Pons (tissue), 1 donor: ENCODE results near the gene LDLRAD4.
"Not testable (repeated sequence)": the region's sequence is repeated elsewhere in the genome, so short reads cannot be mapped to it uniquely, and the experiment has no call there.

Source experiments
- DNase-seq: peaks from one replicate; pipeline ENCODE4 v3.0.0-alpha.2; 2016; ENCODE audit warnings: low spot score

Gene LDLRAD4

DNA sequence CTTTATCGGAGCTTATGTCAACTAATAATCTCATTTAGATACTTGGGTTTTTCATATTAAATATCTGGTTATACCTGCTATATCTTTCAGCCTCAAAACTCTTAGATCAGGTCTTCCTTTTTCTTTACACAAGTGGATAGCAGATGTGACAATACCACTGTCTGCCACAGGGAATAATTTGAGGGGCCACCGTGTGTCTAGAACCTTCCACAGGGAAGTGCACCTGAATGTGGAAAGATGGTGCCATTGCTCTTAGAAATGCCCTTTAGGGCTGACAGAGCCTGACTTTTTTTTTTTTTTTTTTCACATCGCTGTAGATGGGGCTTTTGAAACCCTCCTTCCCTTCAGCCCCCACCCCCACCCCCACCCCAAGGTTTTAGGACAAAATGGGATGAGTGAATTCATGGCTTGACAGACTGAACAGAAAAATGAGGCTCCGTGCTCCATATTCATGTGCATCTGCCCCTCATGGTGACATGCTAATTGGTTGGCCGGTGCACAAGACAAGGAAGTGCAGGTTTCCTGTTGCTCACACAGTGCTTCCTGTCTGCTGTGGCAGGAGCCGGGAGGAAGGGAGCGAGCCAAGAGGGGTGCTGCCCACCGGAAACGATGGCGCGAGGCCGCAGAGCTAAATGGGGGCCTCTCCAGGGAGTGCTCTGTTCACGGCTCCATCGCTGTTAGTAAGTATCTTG lies 246.0 kb downstream of the LDLRAD4 start:
- peak; percentile 66 for DNase-seq

- no peak for DNase-seq
Measured at GRCh38 chr18:13465124-13465446, 246.5 kb downstream of the LDLRAD4 start.

DNA sequence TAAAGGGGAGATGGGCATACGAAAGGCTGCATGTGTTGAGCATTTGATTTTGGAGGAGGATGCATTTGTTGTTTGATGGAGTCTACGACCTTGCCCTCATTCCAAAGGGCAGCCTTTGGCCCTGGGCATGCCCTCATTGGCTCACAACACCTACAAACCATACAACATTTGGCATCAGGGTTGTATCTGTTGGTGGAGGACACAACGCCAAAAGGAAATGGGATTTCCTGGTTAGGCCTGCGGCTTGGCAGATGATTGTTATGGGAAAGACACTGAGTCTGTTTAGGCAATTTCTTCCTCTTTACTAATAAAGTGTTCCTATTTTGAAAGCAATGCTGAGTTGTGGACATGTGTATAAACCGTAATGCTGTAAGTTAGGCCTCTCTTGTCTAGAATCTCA lies 246.9 kb downstream of the LDLRAD4 start:
- peak; percentile 63 for DNase-seq

DNA sequence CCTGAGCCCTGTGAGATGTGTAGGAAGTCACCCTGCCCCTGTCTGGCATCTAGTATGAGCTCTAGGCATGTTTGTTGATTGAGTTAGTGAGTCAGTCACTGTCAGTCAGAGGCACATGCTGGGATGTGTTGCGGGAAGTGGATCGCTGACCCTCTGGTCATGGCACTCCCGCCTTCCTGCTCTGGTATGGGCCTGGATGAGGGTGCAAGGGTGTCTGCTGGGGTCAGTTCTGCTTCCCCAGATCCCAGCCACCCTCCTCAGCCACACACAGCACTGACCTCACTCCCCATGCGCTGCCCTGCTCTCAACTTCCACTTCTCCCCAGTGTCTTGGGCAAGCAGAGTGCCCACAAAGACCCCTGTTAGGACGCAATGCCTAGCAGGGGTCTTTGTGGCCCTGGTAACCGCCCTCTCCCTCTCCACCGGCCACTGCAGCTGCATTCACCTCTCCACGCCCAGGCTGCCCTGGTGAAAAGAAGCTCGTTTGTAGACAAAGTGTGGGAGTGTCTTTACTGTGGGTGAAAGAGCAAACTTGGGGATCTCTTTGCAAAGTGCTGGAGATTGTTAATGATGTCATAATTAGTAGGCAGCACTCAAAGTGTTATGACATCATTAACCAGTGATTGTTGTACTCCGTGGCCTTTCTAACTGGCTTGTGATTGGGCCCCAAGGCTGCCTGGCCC lies 252.1 kb downstream of the LDLRAD4 start:
- DNase-seq, result no peak

DNA sequence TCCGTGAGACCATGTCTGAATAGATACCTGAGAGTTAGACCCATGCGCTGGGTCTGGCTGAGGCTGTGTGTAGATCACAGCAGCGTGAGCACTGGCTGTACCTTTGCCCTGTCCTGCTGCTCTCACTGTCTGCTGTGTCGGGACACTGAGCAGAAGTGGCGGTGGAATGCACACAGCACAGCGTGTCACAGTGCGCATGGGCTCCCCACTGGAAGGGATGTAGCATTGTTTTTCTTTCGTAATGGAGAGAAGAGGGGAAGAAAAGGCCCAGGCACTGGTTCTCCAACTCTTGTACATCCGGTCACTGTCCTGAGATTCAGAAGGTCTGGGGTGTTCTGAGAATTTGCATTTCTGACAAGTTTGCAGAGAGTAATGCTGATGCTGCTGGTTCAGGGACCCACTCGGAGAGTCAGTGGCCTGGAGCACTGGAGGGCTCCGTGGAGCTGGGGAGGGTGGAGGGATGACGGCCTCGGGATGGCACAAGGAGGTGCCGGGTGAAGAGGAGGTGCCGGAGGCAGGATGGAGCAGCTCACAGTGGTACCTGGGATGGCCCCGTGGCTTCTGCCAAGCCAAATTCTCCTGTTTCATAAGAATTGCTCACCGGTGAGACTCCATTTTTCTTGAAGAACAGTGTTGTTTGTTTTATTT lies 252.8 kb downstream of the LDLRAD4 start:
- DNase-seq, result peak; percentile 43

- DNase-seq, result peak; percentile 85
Measured at GRCh38 chr18:13471971-13472628, 253.5 kb downstream of the LDLRAD4 start.

DNA sequence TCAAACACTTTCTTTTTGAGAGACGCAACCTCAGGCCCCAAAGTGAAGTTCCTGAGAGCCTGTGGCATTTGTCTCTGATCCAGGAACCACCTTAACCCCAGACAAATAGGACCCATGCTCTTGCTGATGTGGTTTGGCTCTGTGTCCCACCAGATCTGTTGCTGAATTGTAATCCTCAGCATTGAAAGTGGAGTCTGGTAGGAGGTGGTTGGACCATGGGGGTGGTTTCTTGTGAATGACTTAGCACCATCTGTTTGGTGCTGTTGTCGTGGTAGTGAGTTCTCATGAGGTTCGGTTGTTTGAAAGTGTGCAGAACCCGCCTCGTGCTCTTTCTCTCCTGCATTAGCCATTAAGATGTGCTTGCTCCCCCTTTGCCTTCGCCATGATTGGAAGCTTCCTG lies 255.2 kb downstream of the LDLRAD4 start:
- no peak for DNase-seq

- DNase-seq, result no peak
Measured at GRCh38 chr18:13474336-13474735, 255.8 kb downstream of the LDLRAD4 start.

DNA sequence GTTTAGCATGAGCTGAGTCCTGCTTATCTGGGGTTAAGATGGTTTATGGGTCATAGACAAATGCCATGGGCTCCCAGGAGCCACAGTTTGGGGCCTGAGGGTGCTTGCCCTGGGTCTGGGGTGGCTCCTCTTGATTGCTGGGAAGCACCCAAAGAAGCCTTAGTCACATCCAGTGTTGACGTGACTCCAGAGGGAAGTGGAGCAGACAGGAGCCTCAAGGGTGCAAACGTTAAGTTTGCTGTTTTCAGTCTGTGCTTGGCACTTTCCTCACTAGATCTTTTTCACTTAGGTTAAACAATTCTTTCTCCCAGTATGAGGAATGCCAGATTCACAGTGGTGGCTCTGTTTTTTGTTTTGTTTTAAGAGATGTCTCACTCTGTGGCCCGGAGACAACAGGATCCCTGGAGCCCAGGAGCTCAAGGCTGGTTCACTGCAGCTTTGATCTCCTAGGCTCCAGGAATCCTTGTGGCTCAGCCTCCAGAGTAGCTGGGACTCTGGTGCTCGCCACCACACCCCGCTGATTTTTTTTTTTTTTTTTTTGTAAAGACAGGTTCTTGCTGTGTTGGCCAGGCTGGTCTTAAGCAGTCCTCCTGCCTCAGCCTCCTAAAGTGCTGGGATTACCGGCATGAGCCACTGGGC lies 256.5 kb downstream of the LDLRAD4 start:
- DNase-seq, result no peak

GRCh38 chr18:13476312-13476711 lies 257.8 kb downstream of the LDLRAD4 start:
- DNase-seq, result not testable (repeated sequence)

DNA sequence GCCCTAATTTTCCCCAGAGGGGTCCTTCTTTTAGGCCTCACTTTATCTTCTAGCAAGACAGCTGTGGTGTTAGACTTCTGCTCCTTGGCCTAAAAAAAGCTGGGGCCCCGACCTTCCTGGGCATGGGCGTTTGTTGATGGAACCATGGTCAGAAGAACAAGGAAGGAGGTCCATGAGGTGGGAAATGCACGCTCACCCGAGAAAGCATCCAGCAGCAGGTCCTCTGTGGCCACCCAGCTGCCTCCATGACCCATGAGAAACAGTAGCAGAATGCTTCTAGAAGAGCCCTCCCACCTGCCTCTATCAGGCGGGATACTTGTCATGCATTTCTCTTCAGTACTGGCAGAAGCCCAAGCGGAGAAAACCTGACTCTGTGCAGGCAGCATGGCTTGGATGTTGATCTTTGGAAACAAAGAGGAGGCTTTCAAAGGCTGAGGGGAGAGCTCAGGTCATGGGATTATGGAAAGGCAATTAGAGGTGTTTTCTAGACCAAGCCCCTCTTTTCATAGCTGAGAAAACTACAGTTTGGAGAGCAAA lies 258.7 kb downstream of the LDLRAD4 start:
- no peak for DNase-seq

DNA sequence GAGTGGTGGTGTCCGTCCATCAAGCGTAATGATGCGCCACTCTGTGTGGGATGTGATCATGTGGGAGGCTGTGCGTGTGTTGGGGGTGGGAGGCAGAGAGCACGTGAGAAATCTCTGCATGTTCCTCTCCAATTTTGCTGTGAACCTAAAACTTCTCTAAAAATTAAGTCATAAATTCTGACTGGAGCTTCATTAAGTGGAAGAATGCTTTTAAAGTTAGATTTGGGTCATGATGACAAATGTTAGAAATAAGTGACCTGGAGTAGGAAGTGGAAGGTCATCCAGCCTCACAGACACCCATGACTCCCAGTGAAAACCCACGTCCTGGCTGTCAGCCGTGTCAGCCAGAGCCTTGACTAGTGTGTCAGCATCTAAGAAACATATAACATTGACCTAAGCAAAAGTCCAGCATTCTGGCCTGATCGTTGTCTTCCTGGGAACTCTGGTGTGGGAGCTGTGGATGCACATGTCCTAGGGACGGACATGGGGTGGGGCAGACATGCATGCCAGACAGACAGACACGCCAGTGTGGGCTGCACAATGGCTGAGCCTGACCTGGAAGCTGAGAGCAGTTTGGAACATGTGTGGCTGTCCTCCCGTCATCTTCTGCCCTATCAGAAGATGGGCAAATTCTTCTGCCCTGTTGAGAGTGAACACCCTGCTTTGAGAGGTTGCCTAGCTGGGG lies 262.2 kb downstream of the LDLRAD4 start:
- no peak for DNase-seq

- DNase-seq, result no peak
Measured at GRCh38 chr18:13481331-13481730, 262.8 kb downstream of the LDLRAD4 start.

GRCh38 chr18:13481820-13482617 lies 263.5 kb downstream of the LDLRAD4 start:
- no peak for DNase-seq

DNA sequence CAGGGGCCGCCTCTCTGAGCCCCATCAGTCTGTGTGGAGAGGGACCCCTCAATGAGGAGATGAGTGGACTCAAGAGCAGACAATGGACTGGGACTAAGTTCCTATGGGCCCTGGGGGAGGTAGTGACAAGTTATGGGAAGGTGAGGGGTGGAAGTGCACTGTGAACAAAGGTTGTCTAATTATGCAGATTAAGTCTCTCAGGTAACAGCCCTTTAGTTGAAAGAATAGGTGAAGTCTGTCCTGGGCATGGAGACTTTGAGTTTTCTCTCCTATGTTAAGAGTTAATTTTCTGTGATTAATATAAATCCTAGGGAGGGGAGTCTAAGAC lies 264.0 kb downstream of the LDLRAD4 start:
- no peak for DNase-seq

GRCh38 chr18:13483316-13484270 lies 265.0 kb downstream of the LDLRAD4 start:
- no peak for DNase-seq

DNA sequence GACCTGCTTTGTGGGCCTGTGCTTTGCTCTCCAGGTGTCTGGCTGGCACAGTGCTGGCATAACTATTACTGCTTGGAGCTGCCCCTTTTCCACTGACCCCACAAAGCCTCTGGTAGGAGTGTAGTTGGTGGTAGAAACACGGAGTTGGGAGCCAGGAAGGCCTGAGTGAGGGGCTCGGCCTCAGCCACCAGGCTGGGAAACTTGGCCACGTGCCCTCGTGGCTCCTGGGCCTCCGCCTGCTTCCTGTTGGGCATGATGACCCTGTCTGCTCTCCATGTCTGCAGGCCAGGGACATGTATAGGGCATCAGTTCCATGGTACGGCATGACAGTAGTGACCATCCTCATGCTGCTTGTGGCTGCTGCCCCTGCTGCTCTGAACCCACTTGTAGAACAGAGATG lies 266.6 kb downstream of the LDLRAD4 start:
- no peak for DNase-seq

DNA sequence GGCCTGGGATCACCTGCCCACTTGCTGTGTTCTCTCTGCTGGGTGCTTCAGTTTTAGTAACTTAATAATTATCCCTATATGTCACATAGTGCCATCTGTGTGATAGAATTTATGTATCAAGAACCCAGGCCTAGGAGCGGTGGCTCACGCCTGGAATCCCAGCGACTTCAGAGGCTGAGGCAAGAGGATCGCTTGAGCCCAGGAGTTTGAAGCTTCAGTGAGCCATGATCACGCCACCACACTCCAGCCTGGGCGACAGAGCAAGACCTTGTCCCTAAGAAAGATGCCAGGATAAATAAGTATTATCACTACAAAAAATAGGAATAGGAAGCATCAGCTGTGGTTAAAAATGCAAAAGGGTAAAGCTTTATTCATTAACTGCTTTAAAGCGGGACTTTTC lies 267.0 kb downstream of the LDLRAD4 start:
- no peak for DNase-seq

- no peak for DNase-seq
Measured at GRCh38 chr18:13486284-13486683, 267.7 kb downstream of the LDLRAD4 start.

GRCh38 chr18:13486686-13487085 lies 268.1 kb downstream of the LDLRAD4 start:
- no peak for DNase-seq
